ENCODE data around the gene NMNAT3. TPM values are rescaled to one million over a fixed set of nuclear protein-coding genes. Genes with fewer than 3 reads are reported as not detected.
"Not testable (repeated sequence)": the region's sequence is repeated elsewhere in the genome, so short reads cannot be mapped to it uniquely, and the experiment has no call there.

Gene NMNAT3
- total RNA-seq, 1 donor, result 1.5 TPM

DNA sequence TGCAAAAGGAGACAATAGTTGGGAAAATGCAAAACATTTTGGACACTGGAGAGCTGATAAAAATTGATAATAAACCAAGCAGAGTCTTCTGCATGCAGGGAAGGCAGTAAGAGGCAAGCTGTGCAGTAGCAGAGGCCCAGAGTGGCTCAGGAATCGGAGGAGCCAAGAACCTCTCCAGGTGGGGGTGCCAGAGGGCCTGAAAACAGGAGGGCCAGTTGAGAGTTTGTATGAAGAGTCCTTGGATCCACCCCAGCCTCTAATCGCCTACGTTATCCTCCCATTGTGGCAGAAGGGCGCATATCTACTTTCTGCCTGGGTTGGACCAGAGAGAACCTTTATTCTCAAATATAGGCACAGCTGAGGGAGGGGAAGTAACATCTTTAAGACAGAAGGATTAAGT is 89.3 kb downstream of the NMNAT3 start:
- Histone ChIP-seq H3K4me3 (ENCODE audit: low read length) (no peak overlapping the region), H3K27me3 (ENCODE audit: insufficient read depth, low read length) (no peaks in the 10 kb centered on the region), H3K9me3 (ENCODE audit: low read depth, low read length) (no peaks in the 10 kb centered on the region), H3K4me1 (ENCODE audit: insufficient read depth, low read length) (no peaks in the 10 kb centered on the region)

- no peaks in the 10 kb centered on the region for H3K4me1 ChIP-seq (ENCODE audit: insufficient read depth, low read length)
- H3K4me3 ChIP-seq (ENCODE audit: low read length), result no peak overlapping the region
- H3K9me3 ChIP-seq (ENCODE audit: low read depth, low read length), result no peaks in the 10 kb centered on the region
- H3K27me3 ChIP-seq (ENCODE audit: insufficient read depth, low read length), result no peaks in the 10 kb centered on the region
These were observed 90.0 kb downstream of the NMNAT3 start for GRCh38 chr3:139587797-139588196.

DNA sequence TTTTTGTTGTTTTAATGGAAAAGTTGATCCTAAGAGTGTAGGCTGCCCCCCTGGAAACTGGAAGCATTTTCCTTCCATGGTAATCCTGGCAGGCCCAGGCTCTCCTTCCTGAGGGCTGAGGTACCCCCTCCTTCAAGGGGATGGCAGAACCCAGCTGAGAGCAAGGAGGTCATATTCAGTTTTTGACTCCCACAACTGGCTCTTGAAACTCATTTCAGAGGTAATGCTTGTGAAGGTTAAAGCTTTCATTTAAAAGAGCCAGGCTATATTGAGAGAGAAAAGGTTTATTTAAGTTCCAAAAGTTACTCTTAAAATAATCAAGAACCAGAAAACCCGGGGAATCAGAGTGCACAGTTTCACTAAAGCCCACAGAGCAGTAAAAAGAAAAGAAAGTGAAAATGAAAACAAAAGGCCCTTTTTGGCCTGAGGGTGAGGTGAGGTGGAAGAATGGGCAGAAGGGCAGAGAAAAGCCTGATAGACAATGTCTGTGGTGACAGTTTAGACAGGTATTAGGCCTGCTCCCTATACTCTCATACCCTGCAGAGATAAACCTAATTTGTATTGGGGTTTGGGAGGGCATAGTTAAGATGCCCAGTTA is 91.3 kb downstream of the NMNAT3 start:
- Histone ChIP-seq H3K9me3 (ENCODE audit: low read depth, low read length) (no peaks in the 10 kb centered on the region), H3K4me3 (ENCODE audit: low read length) (no peak overlapping the region), H3K4me1 (ENCODE audit: insufficient read depth, low read length) (no peaks in the 10 kb centered on the region), H3K27me3 (ENCODE audit: insufficient read depth, low read length) (no peaks in the 10 kb centered on the region)

- H3K9me3 ChIP-seq (ENCODE audit: low read depth, low read length), result no peaks in the 10 kb centered on the region
- no peak overlapping the region for H3K4me3 ChIP-seq (ENCODE audit: low read length)
- no peaks in the 10 kb centered on the region for H3K4me1 ChIP-seq (ENCODE audit: insufficient read depth, low read length)
- H3K27me3 ChIP-seq (ENCODE audit: insufficient read depth, low read length), result no peaks in the 10 kb centered on the region
These were observed 92.0 kb downstream of the NMNAT3 start for GRCh38 chr3:139585820-139586219.

DNA sequence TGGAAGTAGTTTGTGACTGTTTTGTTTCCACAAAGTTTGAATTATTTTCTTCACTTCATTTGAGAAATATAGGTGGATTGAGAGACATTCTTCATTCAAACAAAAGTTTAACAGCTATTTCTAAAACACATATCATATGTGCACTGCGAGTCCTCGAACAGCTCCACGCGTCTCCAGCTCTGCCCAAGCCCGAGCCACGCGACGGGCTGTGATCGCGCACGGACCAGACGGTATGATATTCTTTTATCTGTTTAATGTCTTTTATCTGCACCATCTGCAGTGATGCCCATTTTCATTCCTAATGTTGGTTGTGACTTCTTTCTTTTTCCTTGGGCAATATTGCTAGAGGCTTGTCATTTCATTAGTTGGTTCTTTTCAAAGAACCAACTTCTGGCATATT is 94.1 kb downstream of the NMNAT3 start:
- H3K4me1 ChIP-seq (ENCODE audit: insufficient read depth, low read length); H3K4me3 ChIP-seq (ENCODE audit: low read length); H3K9me3 ChIP-seq (ENCODE audit: low read depth, low read length); H3K27me3 ChIP-seq (ENCODE audit: insufficient read depth, low read length): not testable (repeated sequence)

GRCh38 chr3:139578783-139579182 is 99.0 kb downstream of the NMNAT3 start:
- H3K9me3 ChIP-seq (ENCODE audit: low read depth, low read length), result no peaks in the 10 kb centered on the region
- peaks cover 8% of the 10 kb centered on the region for H3K4me1 ChIP-seq (ENCODE audit: insufficient read depth, low read length)
- no peaks in the 10 kb centered on the region for H3K27me3 ChIP-seq (ENCODE audit: insufficient read depth, low read length)
- no peak overlapping the region for H3K4me3 ChIP-seq (ENCODE audit: low read length)

DNA sequence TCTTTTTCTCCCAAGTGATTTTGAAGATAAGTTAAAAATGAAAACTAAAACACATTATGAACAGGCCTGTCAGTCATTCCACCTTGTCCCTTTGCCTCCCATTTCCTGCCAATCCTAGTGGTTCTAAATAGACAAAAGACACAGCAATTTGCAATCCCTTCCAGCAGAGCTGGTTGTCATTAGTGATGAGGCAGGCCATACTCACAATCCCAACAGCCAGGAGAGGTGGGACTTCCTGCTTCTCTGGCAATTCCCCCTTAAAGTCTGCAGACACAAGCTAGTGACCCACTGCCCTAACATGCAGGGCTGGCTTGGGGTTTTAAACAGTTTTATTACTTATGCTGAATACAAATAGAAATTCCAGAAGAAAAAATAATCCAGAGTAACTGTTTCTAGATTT is 99.9 kb downstream of the NMNAT3 start:
- no peaks in the 10 kb centered on the region for H3K9me3 ChIP-seq (ENCODE audit: low read depth, low read length)
- peaks cover 16% of the 10 kb centered on the region for H3K4me1 ChIP-seq (ENCODE audit: insufficient read depth, low read length)
- no peak overlapping the region for H3K4me3 ChIP-seq (ENCODE audit: low read length)
- no peaks in the 10 kb centered on the region for H3K27me3 ChIP-seq (ENCODE audit: insufficient read depth, low read length)

DNA sequence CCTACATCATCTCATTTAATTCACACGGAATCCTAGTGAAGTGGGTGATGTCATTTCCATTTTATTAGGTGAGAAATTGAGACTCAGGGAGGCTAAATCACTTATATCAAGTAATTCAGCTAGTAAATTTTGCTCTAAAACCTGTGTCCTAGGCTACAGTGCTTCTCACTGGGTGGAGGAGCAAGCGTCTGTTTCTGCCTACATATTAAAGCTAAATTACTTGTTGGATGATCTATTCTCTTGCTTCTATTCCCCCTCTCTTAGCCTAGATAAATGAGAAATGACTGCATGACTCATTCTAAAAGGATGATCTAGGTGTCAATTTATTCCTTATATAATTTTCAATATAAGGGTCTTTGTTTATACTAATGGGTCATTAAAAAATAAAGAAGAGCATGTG is 100.4 kb downstream of the NMNAT3 start:
- H3K9me3 ChIP-seq (ENCODE audit: low read depth, low read length), result no peaks in the 10 kb centered on the region
- H3K4me3 ChIP-seq (ENCODE audit: low read length), result no peak overlapping the region
- H3K4me1 ChIP-seq (ENCODE audit: insufficient read depth, low read length), result peaks cover 22% of the 10 kb centered on the region
- no peaks in the 10 kb centered on the region for H3K27me3 ChIP-seq (ENCODE audit: insufficient read depth, low read length)

- no peaks in the 10 kb centered on the region for H3K27me3 ChIP-seq (ENCODE audit: insufficient read depth, low read length)
- no peaks in the 10 kb centered on the region for H3K9me3 ChIP-seq (ENCODE audit: low read depth, low read length)
- H3K4me1 ChIP-seq (ENCODE audit: insufficient read depth, low read length), result peaks cover 38% of the 10 kb centered on the region
- no peak overlapping the region for H3K4me3 ChIP-seq (ENCODE audit: low read length)
These were observed 103.5 kb downstream of the NMNAT3 start for GRCh38 chr3:139574026-139574947.

DNA sequence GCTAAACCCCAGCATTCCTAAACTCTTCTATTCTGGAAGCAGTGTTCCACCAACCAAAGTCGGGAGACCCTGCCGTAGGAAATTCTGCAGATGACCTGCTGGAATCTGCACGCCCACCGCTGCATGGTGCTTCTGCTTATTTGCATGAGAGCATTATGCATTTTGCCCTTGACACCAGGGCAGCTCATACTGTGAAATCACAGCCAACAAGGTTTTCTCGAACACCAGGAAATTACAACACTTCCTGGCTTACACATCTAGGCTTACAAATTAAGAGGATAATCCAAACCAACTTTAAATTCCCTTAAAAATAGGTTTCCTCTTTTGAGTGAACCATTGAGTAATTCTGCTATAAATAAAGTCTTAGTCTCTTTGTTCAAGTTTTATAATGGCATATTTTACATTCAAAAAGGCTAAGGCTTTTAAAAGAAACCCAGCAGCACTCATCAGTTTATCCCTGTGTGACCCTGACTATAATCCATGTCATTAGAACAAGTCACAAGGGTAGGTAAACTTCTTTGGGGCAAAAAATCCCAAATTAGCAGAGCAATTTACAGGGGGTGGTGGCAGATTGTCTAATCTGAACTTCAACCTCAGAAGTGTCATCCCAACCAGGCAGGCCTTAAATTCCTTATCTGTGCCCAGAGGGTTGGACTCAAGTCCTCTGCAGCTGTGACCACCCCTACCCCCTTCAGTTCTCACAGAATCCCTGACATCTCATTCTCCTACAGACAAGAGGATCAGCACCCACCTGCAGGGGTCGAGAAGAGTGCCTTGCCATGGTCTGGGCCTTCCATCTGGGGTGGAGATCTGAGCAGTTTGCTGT is 104.7 kb downstream of the NMNAT3 start:
- H3K4me3 ChIP-seq (ENCODE audit: low read length), result no peak overlapping the region
- H3K4me1 ChIP-seq (ENCODE audit: insufficient read depth, low read length), result peaks cover 38% of the 10 kb centered on the region
- no peaks in the 10 kb centered on the region for H3K27me3 ChIP-seq (ENCODE audit: insufficient read depth, low read length)
- H3K9me3 ChIP-seq (ENCODE audit: low read depth, low read length), result no peaks in the 10 kb centered on the region

GRCh38 chr3:139571711-139572110 is 106.1 kb downstream of the NMNAT3 start:
- H3K4me1 ChIP-seq (ENCODE audit: insufficient read depth, low read length), result peaks cover 38% of the 10 kb centered on the region
- no peaks in the 10 kb centered on the region for H3K9me3 ChIP-seq (ENCODE audit: low read depth, low read length)
- H3K27me3 ChIP-seq (ENCODE audit: insufficient read depth, low read length), result no peaks in the 10 kb centered on the region
- no peak overlapping the region for H3K4me3 ChIP-seq (ENCODE audit: low read length)

GRCh38 chr3:139564294-139564861 is 113.4 kb downstream of the NMNAT3 start:
- H3K4me3 ChIP-seq (ENCODE audit: low read length), result no peak overlapping the region

DNA sequence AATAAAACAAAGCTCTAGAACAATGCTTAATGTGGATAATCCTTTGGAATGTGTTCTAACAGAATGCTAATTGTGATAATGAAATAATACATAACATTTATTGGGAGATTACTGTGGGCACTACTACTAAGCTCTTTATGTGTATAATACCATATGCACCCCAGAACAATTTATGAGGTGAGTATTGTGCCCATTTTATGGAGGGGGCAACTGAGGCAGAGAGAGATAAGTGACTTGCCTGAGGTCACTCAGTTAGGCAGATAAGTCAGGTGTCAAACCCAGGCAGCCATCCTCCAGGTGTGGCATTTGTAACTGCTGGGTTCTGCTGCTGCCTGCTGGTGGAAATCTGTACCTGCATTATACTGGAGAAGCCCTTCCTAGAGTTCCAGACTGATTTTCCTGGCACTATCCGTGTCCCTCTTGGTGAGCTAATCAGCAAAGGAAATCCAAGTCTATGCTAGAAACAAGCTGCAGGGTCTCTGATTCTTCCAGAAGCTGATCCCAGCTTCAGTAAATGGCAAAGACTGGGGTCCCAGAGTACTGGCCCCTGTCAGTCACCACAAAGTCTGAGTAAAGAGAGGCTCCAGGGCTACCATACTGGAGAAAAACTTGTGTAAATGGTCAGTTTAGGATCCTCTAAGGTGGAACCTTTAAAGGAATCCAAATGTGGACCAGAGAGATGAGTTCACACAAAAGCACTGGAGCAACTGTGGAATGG is 115.7 kb downstream of the NMNAT3 start:
- H3K4me3 ChIP-seq (ENCODE audit: low read length), result no peak overlapping the region
- H3K9me3 ChIP-seq (ENCODE audit: low read depth, low read length), result no peaks in the 10 kb centered on the region
- no peaks in the 10 kb centered on the region for H3K27me3 ChIP-seq (ENCODE audit: insufficient read depth, low read length)
- no peaks in the 10 kb centered on the region for H3K4me1 ChIP-seq (ENCODE audit: insufficient read depth, low read length)

More at GRCh38 chr3:139564294-139564861, 113.4 kb downstream of the NMNAT3 start:
- Histone ChIP-seq H3K9me3 (ENCODE audit: low read depth, low read length) (no peaks in the 10 kb centered on the region), H3K4me1 (ENCODE audit: insufficient read depth, low read length) (no peaks in the 10 kb centered on the region), H3K27me3 (ENCODE audit: insufficient read depth, low read length) (no peaks in the 10 kb centered on the region)

DNA sequence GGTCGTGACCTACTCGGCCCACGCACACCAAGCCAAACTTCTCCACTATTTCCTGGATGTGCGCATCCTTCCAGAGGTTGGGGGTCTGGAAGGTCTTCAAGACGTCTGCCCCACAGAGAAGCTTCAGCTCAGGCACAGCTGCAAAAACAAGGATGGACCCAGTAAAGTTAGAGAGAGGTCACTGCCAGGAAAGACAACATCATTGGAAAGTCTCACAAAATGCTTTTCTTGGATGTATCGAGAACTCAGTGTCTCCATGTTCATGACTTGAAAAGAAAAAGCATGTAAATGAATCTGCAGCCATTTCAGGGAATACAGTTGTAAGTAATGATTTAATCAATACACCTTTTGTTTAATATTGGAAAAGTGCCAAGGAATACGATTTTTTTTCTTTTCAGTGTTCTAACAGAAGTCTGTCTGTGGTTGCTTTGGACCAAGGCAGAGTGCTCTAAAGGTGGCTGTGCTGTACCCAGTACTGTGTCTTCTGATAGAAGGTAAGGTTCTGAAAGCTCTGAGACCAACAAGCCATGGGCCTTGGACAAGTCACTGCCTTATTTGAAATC is 116.4 kb downstream of the NMNAT3 start:
- H3K9me3 ChIP-seq (ENCODE audit: low read depth, low read length), result no peaks in the 10 kb centered on the region
- no peak overlapping the region for H3K4me3 ChIP-seq (ENCODE audit: low read length)
- H3K4me1 ChIP-seq (ENCODE audit: insufficient read depth, low read length), result no peaks in the 10 kb centered on the region
- no peaks in the 10 kb centered on the region for H3K27me3 ChIP-seq (ENCODE audit: insufficient read depth, low read length)

Data from mononuclear cell (primary cell).